Transverse colon (tissue), 4 donors: Measurements from ENCODE around the gene TGFBR3L. TPM values are rescaled to one million over a fixed set of nuclear protein-coding genes. Genes with fewer than 3 reads are reported as not detected.

ENCODE experiments used
- DNase-seq: peaks from one replicate; pipeline ENCODE4 v3.0.0-alpha.2; 2019
- H3K27ac ChIP-seq, 4 donors: fragments of 200-600 bp; sonication (generic); 2 replicates each; pipeline ENCODE4 v1.5.1; 2016 to 2018; ENCODE audit warnings: inconsistent platforms in 4 of 4
- H3K27me3 ChIP-seq: fragments of 200-600 bp; sonication (generic); 2 replicates; pipeline ENCODE4 v1.5.1; 2017; ENCODE audit warnings: inconsistent platforms
- H3K36me3 ChIP-seq, 4 donors: fragments of 200-600 bp; sonication (generic); 2 replicates each; pipeline ENCODE4 v1.5.1; 2017 to 2019; ENCODE audit warnings: inconsistent platforms in 4 of 4
- H3K4me1 ChIP-seq, 4 donors: fragments of 200-600 bp; sonication (generic); 2 replicates each; pipeline ENCODE4 v1.5.1; 2017 to 2020; ENCODE audit warnings: inconsistent platforms in 4 of 4
- H3K4me3 ChIP-seq, 4 donors: fragments of 200-600 bp; sonication (generic); 1 replicate in 1 of 4; 2 replicates in 3 of 4; pipeline versions ENCODE4 v1.5.1 to v1.6.1; 2017 to 2019; ENCODE audit warnings: inconsistent platforms in 4 of 4
- H3K9me3 ChIP-seq, 2 donors: fragments of 200-600 bp; sonication (generic); 2 replicates each; pipeline ENCODE4 v1.5.1; 2017 to 2019; ENCODE audit warnings: inconsistent platforms in 2 of 2
- EP300 ChIP-seq: sonication (generic); formaldehyde crosslinking; IDR thresholded peaks from one replicate; pipeline ENCODE4 v1.6.1; 2017; ENCODE audit warnings: antibody characterized with exemption, low read depth
- POLR2A ChIP-seq: fragments of 450-650 bp; IDR thresholded peaks from one replicate; pipeline ENCODE4 v1.6.1; 2016; ENCODE audit warnings: antibody characterized with exemption, mild to moderate bottlenecking, moderate library complexity
- POLR2AphosphoS5 ChIP-seq, 3 donors: sonication (generic); formaldehyde crosslinking; IDR thresholded peaks; one replicate each; pipeline ENCODE4 v1.6.1; 2016; ENCODE audit warnings: antibody characterized with exemption in 3 of 3
- WGBS, 2 donors: methylation state at CpG; one replicate each; pipeline ENCODE4 v1.1.5; 2018; ENCODE audit warnings: low coverage in 1 of 2; 5-methylcytosine and 5-hydroxymethylcytosine counted together
- in situ Hi-C, 4 donors: fragments of 200-750 bp; cut with MboI; loops; one replicate each; pipeline versions ENCODE4 v1.15.0 to v1.15.1; 2017; ENCODE audit warnings: low sequenced_read_pairs in 3 of 4, low pct_ligation_motif_present in 1 of 4, low pct_unique_long_range_greater_than_20kb in 1 of 4
- intact Hi-C: fragments of 100-400 bp; cut with DNase I; formaldehyde crosslinking; loops from one replicate; pipeline ENCODE4 v1.15.1; 2023; ENCODE audit warnings: low total_unique reads
- total RNA-seq, 4 donors: library from RNA; depleted of rRNA; stranded (reverse); fragments of >200 nt; gene quantifications; one replicate each; pipeline ENCODE4 v1.1.0, GENCODE V29; 2016
- TF ChIP-seq, protein P1 (sequence below), 5 experiments: fragments of 200-600 bp in 3 of 5; fragments of 450-650 bp in 2 of 5; sonication (generic) in 3 of 5; IDR thresholded peaks; 1 replicate in 2 of 5; 2 replicates in 3 of 5; pipeline ENCODE4 v1.5.1; 2016 to 2017; ENCODE audit warnings: antibody characterized with exemption in 5 of 5, inconsistent platforms in 3 of 5, mild to moderate bottlenecking in 2 of 5, moderate library complexity in 1 of 5

Gene TGFBR3L
- total RNA-seq, 4 donors from 2014 or later, result 1.4 TPM; not detected in 3

DNA sequence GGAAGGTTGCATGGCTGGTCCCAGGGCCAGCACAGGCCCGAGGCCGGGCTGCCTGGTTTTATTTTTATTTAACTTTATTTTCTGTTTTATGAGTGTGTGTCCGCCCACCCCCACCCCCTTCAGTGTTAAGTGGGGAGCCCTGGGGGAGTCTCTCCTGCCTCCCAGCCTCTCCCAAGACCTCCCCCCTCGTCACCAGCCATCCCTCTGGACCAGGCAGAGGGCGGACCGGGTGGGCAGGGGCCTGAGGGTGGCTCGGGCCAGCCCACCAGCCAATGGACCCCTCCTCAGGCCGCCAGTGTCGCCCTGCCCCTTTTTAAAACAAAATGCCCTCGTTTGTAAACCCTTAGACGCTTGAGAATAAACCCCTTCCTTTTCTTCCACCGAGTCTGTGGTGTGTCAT is 531 bp upstream of the TGFBR3L start:
- H3K27me3 ChIP-seq, result peaks cover 53% of the 10 kb centered on the region
- no peak overlapping the region for H3K27ac ChIP-seq
- H3K4me1 ChIP-seq, result peaks cover 13 to 32% (median 23%) of the 10 kb centered on the region in 4 donors
- intact Hi-C loops (no loop called here), in situ Hi-C loops (no loop called here)
- TF ChIP-seq, protein P1, sequence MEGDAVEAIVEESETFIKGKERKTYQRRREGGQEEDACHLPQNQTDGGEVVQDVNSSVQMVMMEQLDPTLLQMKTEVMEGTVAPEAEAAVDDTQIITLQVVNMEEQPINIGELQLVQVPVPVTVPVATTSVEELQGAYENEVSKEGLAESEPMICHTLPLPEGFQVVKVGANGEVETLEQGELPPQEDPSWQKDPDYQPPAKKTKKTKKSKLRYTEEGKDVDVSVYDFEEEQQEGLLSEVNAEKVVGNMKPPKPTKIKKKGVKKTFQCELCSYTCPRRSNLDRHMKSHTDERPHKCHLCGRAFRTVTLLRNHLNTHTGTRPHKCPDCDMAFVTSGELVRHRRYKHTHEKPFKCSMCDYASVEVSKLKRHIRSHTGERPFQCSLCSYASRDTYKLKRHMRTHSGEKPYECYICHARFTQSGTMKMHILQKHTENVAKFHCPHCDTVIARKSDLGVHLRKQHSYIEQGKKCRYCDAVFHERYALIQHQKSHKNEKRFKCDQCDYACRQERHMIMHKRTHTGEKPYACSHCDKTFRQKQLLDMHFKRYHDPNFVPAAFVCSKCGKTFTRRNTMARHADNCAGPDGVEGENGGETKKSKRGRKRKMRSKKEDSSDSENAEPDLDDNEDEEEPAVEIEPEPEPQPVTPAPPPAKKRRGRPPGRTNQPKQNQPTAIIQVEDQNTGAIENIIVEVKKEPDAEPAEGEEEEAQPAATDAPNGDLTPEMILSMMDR (IDR thresholded peaks at IDR 0.05), result no peak
- TF ChIP-seq POLR2A (no peak), POLR2AphosphoS5 (IDR thresholded peaks at IDR 0.05) (no peak), EP300 (no peak)
- peak; percentile 5 for DNase-seq
- peaks cover 0 to 29% (median 14%) of the 10 kb centered on the region in 4 donors for H3K36me3 ChIP-seq
- 50% methylated on average over 11 of the region's 12 CpGs; no CpG with 5 or more reads in 1 of the 2 donors for WGBS, 2 donors
- H3K9me3 ChIP-seq, result no peaks in the 10 kb centered on the region
- no peak overlapping the region for H3K4me3 ChIP-seq

DNA sequence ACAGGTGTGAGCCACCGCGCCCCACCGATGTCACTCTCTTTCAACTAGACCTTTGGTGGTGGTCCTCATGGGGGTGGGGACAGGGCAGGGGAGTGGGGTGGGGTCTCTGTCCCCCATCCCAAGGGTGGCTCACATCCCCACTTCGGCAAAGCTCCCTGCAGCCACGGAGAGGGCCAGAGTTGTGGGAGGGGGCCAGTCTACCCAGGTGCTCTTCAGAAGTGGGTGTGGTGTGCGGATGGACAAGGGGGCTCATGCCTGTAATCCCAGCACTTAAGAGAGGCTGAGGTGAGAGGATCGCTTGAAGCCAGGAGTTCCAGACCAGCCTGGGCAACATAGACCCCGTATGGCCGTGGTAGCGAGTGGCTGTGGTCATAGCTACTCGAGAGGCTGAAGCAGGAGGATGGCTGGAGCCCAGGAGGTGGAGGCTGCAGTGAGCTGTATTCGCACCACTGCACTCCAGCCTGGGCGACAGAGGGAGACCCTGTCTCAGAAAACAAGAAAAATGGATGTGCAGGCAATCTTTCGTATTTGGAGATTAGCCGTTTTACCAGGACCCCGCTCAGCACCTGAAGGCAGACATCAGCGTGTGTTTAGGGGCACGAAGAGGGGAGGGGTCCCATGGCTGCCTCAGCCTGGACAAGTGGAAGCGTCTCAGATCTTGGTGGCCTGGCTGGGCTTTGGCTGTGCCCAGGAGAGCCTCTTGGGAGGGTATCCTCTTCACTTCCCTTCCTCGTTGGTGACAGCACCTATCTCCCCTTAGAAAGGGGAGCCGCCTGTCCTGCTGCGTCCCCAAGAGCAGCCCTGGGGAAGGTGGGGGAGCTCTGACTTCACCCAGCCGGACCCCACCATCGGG is 846 bp downstream of the TGFBR3L start:
- WGBS, 2 donors, result 42% methylated on average over 23 of the region's 24 CpGs; no CpG with 5 or more reads in 1 of the 2 donors
- intact Hi-C loops, result no loop called here
- no peaks in the 10 kb centered on the region for H3K9me3 ChIP-seq
- in situ Hi-C loops, result no loop called here
- no peak overlapping the region for H3K27ac ChIP-seq
- peaks cover 0 to 24% (median 12%) of the 10 kb centered on the region in 4 donors for H3K36me3 ChIP-seq
- H3K27me3 ChIP-seq, result peaks cover 59% of the 10 kb centered on the region
- no peak for TF ChIP-seq EP300
- TF ChIP-seq POLR2A, result no peak
- TF ChIP-seq, protein P1 (IDR thresholded peaks at IDR 0.05), result no peak
- no peak for TF ChIP-seq POLR2AphosphoS5 (IDR thresholded peaks at IDR 0.05)
- peak overlapping the region in 2 of 4 donors; percentile 33 to 41 for H3K4me3 ChIP-seq
- peaks cover 18 to 41% (median 31%) of the 10 kb centered on the region in 4 donors for H3K4me1 ChIP-seq
- no peak for DNase-seq

DNA sequence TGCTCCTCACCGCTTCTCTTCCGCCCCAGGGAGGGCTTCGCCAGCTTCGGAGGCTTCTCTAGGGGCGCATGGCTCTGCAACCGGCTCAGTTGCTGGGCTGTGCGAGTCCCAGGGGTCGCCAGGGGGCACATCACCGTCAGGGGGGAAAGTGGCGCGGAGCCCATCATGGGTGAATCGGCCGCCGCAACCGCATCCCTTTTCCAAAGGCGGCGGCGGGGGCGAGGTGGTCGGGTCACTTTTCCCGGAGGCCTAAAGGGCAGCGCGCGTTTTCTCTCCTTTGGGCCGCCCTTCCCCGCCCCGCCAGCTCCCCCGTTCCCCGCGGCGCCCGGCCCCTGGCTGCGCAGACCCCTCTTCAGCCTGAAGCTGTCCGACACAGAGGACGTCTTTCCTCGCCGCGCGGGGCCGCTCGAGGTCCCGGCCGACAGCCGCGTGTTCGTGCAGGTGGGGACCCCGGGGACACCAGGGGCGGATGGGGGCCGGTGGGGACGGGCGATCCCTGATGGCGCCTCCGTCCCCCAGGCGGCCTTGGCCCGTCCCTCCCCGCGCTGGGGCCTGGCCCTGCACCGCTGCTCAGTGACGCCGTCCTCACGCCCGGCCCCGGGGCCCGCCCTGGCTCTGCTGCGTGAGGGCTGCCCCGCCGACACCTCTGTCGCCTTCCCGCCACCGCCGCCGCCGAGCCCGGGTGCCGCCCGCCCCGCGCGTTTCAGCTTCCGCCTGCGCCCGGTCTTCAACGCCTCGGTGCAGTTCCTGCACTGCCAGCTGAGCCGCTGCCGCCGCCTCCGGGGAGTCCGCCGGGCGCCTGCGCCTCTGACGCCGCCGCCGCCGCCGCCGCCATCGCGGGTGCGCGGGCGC is 1.7 kb downstream of the TGFBR3L start:
- 3% methylated on average over 40 of the region's 104 CpGs; no CpG with 5 or more reads in 1 of the 2 donors for WGBS, 2 donors
- Histone ChIP-seq H3K4me1 (peaks cover 19 to 46% (median 35%) of the 10 kb centered on the region in 4 donors), H3K27ac (peak overlapping the region in 1 of 4 donors; percentile 56), H3K27me3 (peaks cover 59% of the 10 kb centered on the region), H3K9me3 (no peaks in the 10 kb centered on the region), H3K4me3 (peak overlapping the region in 3 of 4 donors; percentile 5 to 41 (median 33)), H3K36me3 (peaks cover 0 to 15% (median 8%) of the 10 kb centered on the region in 4 donors)
- TF ChIP-seq POLR2A, result no peak
- TF ChIP-seq POLR2AphosphoS5 (IDR thresholded peaks at IDR 0.05), result no peak
- TF ChIP-seq EP300, result no peak
- TF ChIP-seq, protein P1 (IDR thresholded peaks at IDR 0.05), result no peak
- in situ Hi-C loops, result no loop called here
- intact Hi-C loops, result no loop called here
- peak; percentile 50 for DNase-seq

DNA sequence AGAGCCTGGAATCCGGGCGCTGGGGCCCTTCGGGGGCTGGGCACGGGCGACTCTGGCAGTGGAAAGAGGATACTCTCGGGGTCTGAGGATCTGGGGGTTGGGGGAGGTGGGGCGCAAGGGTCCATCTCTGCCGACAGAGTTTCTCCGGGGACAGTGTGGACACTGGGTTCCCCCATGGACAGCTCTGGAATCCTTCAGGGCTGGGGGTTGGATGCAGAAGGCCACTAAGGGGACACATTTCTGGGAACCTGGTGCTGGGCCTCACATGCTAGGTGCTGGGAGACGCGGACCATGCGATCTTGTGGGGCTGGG is 2.3 kb downstream of the TGFBR3L start:
- Histone ChIP-seq H3K4me1 (peaks cover 25 to 52% (median 41%) of the 10 kb centered on the region in 4 donors), H3K27ac (peak overlapping the region in 1 of 4 donors; percentile 56)
- 6% methylated on average over 9 of the region's 12 CpGs; no CpG with 5 or more reads in 1 of the 2 donors for whole genome bisulfite sequencing, 2 donors

More for the DNA sequence above, 2.3 kb downstream of the TGFBR3L start:
- H3K4me3 ChIP-seq, result peak overlapping the region in 2 of 4 donors; percentile 33 to 41
- in situ Hi-C loops, result no loop called here
- intact Hi-C loops, result no loop called here
- TF ChIP-seq EP300, result no peak
- TF ChIP-seq, protein P1 (IDR thresholded peaks at IDR 0.05), result no peak
- TF ChIP-seq POLR2A, result no peak
- no peak for TF ChIP-seq POLR2AphosphoS5 (IDR thresholded peaks at IDR 0.05)
- DNase-seq, result no peak
- peaks cover 59% of the 10 kb centered on the region for H3K27me3 ChIP-seq
- no peaks in the 10 kb centered on the region for H3K9me3 ChIP-seq
- peaks cover 0 to 11% (median 5%) of the 10 kb centered on the region in 4 donors for H3K36me3 ChIP-seq
